Measurements from ENCODE around the gene DCDC2B.
"Not testable (repeated sequence)": the region's sequence is repeated elsewhere in the genome, so short reads cannot be mapped to it uniquely, and the experiment has no call there.

Gene DCDC2B

DNA sequence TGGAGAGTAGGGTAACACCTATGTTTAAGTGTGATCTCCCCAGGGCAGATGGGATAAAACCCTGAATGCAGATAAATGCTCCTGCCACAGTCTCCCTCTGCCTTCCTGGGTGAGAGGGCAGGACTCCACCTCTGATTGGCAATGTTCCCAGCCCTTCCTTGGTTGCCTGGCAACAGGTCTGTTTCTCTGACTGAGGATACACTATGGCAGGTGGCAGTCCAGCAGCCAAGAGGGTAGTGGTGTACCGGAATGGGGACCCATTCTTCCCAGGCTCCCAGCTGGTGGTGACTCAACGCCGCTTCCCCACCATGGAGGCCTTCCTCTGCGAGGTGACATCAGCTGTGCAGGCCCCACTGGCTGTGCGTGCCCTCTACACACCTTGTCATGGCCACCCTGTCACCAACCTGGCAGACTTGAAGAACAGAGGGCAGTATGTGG is at the start of gene DCDC2B:
Gene DCDC2B, plus strand, starts transcription at position 199 of the 438 bp plus-strand sequence. Its CDS starts 5 bp downstream, at position 204.
- peak; percentile 92 for DNase-seq

DNA sequence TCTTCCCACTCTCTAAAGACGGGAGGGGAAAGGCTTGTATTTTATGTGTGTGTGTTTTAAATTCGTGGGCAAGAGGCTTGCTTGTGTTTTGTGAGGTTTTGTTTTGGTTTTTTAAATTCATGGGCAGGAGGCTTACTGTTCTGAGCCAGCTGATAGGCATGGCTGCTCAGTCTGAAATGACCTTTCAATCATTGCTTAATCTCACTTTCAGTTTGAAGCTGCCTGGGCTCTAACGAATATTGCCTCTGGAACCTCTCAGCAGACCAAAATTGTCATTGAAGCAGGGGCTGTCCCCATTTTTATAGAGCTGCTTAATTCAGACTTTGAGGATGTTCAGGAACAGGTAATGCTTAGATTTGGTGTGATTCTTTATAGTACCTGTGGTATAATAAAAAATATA is 49.7 kb upstream of the DCDC2B start:
- DNase-seq = no peak

DNA sequence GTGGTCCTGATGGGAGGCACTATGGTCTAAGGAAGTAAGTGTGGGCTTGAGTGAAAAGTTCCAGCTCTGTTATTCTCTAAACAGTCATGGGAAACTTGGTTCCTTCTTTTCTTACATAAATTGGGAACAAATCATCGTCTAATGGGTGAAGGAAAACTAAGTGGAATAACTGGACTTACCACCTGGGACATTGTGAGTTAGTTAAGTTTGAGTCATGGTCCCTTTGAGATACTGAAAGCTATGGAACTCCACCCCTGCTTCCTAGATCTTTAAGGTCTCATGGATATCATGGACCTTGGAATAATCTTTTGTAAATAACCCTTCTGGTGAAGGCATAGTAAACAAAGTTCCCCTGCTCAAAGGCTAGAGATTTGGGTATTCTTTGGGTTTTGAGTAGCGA is 45.5 kb upstream of the DCDC2B start:
- DNase-seq = no peak

DNA sequence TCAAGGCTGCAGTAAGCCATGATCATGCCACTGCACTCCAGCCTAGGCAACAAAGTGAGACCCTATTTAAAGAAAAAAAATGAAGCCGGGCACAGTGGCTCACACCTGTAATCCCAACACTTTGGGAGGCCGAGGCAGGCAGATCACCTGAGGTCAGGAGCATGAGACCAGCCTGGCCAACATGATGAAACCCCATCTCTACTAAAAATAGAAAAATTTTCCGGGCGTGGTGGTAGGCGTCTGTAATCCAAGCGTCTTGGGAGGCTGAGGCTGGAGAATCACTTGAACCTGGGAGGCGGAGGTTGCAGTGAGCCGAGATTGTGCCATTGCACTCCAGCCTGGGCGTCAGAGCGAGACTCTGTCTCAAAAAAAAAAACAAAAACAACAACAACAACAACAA is 43.3 kb upstream of the DCDC2B start:
- DNase-seq = not testable (repeated sequence)

DNA sequence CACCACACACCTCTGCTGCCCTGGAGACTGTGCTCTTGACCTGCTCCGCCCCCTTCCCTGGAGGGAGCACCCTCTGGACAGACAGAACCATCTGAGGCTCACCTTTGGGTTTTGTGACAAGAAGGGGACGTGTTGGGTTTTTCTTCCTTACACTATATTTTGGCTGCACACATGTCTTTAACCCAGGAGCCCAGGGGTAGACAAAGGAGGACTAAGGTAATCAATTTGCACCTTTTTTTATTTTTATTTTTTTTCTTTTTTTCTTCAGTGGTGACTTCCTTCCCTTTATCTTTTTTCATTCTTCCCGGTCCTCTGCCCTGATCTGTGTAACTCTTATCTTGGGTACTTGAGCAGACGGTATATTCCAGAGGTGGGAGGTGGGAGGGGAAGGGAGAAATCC is 37.9 kb upstream of the DCDC2B start:
- DNase-seq = no peak

DNA sequence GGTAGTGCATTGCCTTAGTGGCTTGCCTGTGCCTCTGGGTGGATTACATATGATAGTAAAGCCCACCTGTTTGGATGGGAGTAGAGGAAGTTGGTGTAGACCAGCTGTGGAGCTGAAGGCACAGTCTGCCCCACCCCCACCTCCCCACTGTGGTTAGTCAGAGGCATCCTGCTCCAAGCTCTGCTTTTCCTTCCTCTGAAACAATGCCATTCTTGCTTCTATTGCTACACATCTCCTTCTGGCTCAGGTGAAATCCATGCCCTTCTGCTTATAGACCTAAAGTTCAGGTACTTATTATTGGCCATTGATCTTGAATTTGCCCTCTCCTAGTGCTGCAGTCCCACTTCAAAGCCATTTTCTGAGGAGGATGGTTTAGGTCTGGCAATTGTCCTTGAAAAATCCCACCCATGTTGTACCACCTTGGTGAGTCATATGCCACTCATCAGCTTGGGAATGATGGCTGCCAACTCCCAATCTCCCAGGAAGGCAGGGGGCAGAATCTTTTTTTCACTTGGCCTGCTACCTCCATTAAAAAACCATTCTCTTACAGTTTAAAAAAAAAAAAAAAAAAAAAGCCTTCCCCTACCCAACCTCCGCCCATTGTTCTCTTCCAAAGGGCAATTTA is 36.2 kb upstream of the DCDC2B start:
- DNase-seq = no peak

DNA sequence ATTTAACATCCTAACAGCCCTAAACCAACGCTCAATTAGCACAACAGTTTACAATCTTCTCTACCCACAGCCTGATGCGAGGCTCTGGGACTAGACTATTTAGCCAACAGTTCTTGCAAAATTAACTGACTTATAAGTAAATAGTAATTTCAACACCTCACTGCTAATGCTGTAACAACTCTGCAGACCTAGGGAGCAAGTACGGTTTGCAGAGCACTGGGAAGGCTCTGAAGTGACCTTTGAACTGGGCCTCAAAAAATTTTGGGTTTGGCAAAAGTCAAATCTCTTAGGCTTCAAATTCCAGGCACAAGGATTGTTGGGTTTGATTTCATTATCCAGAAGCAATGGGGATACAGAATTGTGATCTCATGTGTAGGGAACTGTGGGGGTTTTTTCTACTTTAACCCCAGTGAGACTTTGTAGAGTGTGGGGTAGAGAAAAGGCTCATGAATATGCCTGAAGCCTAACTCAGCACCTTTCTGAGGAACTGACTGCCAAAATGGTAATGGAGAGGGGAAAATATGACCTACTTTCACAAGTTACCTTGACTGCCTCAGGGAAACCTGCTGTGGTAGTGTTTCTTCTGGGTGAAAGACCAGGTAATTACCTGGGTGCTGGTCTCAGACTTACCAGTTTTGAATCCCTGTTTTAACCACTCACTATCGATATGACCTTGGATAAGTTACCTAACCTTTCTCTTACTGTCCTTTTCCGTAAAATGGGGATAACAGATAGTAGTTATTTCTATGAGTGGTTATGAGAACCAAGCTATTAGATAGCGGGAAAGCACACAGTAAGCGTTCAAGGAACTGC is 30.3 kb upstream of the DCDC2B start:
- no peak for DNase-seq

DNA sequence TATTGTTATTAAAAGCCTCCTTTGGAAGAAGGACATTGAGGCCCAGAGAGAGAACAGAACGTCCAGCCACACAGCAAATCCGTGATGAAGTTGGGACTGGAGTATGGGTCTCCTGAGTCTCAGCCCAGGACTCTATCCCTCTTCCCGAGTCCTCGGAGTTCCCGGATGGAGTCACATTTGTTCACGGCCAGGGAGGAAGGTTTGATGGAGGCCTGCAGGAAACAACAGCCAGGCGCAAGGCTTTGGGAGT is 29.8 kb upstream of the DCDC2B start:
- peak; percentile 62 for DNase-seq

DNA sequence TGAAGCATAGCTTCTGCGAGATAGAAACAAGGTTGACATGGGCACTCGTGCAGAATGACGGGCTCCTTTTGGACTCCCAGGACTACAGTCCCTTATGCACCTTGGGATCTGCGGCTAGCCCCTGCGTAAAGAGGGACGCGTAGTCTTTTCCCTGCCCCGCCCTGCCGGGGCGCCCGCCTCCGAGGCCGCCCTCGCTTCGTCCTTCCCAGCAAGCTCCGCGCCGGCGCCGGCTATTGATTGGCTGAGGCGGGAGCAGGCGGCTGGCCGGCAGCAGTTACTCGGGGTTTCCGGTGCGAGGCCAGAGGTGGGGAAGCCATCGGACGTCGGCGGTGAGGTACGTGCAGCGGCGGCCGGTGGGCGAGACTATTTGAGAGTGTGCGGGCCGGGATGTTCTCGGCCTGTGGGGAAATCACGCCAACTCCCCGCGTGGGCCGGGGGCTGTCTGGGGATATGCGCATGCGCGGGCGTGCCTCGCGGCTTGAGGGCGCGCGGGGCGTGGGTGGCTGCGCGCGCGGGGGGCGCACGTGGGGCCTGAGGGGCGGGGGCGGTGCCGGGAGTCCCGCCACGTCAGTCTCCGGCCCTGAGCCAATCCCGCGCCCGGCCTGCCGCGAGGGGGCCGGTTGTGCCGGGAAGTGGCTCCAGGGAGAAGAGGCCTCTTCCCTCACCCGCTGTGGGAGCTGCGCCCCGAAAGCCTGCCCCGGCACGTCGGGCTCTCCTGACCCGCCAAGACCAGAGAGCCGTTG is 29.3 kb upstream of the DCDC2B start, which contains the start of gene TXLNA:
Gene TXLNA, plus strand, starts transcription at position 233 of the 743 bp plus-strand sequence. CDS start 671 bp downstream, outside the sequence.
- DNase-seq = peak; percentile 89

DNA sequence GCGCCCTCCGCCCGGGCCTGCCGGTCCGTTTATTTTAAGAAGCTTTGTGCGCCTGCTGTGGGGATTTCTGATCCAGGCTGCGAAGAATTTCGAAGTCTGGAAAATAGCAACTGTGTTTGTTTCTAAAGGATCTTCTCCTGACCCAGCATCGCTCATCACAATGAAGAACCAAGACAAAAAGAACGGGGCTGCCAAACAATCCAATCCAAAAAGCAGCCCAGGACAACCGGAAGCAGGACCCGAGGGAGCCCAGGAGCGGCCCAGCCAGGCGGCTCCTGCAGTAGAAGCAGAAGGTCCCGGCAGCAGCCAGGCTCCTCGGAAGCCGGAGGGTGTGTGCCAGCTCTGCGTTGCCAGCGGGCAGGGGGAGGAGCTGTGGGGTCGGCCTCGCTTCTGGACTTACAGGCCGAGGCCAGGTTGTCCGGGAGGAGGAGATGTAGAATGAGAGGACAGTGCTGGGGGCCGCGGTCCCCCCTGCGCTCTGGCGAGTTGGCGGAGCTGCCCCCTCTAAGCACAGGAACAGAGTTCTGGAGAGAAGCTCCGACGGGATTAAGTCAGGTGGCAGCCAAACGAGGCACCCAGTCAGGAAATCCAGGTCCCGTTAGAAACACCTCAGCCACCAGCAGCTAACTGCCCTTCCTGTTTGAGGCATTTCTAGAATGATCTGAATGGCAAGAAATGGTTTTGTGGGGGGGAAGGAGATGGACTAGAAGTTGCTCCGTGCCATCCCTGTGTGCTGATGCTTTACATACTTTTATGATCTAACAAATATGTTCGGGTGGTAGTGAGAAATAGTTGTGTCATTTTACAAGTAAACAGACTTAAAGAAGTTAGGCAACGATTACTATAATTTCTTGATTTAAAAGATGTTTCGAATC is 28.5 kb upstream of the DCDC2B start:
- DNase-seq = peak; percentile 22

DNA sequence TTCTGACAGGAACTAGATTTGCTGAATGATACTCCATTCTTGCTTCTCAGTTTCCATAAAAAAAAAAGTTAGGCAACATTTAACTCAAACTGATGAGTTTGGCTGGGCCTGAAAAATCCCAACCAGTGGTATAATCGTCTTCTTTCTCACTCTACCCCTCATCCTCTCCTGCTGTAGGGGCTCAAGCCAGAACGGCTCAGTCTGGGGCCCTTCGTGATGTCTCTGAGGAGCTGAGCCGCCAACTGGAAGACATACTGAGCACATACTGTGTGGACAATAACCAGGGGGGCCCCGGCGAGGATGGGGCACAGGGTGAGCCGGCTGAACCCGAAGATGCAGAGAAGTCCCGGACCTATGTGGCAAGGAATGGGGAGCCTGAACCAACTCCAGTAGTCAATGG is 27.8 kb upstream of the DCDC2B start:
- no peak for DNase-seq

DNA sequence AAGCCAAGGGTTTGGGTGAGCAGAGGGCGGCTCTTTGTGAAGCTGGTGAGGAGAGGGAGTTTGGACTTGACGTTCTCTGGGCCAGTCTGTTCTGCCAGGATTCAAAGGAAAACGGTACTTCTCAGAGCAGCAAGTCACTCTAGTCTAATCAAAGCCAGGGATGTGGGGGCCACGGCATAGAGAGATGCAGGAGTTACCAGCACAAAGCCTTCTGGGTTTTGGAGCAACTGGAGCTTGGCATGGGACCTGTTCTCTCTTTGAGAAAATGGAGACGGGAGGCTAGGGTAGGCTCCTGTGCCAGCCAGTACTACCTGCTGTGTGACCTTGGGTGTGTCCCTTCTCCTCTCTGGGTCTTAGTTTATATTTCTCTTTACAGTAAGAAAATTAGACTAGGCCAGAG is 27.3 kb upstream of the DCDC2B start:
- DNase-seq = no peak

DNA sequence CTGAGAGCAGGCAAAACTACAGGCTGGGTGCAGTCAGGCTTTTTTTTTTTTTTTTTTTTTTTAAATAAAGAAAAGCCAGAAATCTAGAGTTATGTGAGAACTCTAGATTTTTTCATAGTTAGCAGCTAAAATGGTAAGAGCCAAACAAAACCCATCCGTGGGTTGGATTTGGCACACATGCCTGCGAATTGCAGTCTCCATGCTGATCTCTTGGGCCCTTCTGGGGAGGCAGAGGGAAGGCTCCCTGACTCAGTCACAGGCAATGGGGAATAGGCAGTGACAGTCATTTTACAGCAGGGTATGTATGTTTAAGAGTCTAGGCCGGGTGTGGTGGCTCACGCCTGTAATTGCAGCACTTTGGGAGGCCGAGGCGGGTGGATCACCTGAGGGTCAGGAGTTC is 26.8 kb upstream of the DCDC2B start:
- DNase-seq = no peak

DNA sequence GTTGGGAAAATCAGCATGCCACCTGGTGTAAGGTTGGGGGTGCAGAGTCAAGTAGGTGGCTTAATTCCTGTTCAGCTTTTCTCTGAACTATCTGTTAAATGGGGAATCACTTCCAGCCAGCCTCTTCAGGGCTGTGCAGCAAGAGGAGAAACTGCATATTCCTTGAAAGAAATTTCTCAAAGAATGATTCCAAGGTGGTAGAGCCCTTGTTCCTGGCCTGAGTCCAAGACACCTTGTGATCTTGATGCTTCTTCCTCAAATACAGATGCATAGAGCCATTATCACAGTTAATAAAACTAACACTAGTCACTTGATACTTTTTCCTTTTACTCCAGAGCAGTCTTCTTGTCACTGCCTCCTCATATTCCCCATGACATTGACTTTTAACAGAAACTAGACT is 24.2 kb upstream of the DCDC2B start:
- no peak for DNase-seq

- no peak for DNase-seq
Observed at GRCh38 chr1:32186077-32186476, 22.8 kb upstream of the DCDC2B start.

DNA sequence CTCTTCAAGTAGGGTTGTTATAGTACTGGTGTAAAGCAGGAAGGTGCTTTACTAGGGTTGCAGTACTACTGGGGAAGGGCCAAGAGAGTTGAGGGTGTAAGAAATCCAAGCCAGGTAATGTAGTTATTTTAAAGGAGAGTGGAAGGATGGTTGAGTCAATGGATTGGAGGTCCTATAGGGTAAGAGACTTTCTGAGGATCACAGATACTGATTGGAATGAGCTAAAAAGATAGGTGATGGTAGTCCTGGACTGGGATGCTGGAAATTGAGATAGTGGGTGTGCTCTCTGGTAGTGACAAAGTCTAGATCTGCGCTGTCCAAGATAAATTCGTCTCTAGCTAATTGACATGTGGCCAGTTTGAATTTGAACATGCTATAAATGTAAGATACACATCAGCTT is 22.4 kb upstream of the DCDC2B start:
- no peak for DNase-seq

- no peak for DNase-seq
Observed at GRCh38 chr1:32187850-32188249, 21.0 kb upstream of the DCDC2B start.

DNA sequence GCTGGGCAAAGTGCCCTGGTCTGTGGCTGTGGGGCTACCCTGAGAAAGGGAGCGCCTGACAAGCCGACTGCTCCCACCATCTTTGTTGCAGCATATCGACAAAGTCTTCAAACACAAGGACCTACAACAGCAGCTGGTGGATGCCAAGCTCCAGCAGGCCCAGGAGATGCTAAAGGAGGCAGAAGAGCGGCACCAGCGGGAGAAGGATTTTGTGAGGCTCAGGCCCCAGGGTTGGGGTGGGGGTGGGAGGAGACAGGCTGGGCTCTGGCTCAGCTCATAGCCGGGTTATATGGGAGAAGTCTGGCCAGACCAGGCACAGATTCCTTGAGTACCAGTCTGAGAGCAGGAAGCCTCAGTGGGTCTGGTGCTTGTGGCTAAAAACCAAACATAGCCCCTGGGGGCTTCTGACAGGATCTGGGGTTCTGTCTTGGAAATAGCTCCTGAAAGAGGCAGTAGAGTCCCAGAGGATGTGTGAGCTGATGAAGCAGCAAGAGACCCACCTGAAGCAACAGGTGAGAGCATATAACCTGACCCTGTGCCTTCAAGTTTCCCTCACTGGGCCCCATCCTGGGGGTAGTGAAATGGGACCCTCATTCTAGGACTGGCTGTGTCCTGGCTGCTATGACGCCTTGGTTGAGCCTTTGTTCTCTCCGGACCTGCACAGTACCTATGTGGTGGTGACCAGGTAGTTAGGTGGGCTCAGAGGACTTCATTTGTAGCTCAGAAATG is 16.5 kb upstream of the DCDC2B start:
- no peak for DNase-seq

DNA sequence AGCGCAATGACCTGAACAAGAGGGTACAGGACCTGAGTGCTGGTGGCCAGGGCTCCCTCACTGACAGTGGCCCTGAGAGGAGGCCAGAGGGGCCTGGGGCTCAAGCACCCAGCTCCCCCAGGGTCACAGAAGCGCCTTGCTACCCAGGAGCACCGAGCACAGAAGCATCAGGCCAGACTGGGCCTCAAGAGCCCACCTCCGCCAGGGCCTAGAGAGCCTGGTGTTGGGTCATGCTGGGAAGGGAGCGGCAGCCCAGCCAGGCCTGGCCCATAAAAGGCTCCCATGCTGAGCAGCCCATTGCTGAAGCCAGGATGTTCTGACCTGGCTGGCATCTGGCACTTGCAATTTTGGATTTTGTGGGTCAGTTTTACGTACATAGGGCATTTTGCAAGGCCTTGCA is 13.9 kb upstream of the DCDC2B start:
- no peak for DNase-seq

DNA sequence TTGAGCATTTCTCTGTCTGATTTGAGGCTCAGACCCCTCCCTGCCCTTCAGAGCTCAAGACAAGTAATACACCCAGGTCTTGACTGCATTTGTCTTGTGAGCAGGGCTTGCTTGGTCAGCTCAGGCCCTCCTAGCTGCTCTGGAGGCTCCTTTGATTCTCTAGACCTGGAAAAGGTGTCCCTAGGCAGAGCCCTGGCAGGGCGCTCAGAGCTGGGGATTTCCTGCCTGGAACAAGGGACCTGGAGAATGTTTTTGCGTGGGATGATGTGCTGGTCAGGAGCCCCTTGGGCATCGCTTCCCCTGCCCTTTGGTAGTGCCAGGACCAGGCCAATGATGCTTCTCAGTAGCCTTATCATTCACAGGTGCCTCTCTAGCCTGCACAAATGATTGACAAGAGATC is 13.4 kb upstream of the DCDC2B start:
- no peak for DNase-seq

DNA sequence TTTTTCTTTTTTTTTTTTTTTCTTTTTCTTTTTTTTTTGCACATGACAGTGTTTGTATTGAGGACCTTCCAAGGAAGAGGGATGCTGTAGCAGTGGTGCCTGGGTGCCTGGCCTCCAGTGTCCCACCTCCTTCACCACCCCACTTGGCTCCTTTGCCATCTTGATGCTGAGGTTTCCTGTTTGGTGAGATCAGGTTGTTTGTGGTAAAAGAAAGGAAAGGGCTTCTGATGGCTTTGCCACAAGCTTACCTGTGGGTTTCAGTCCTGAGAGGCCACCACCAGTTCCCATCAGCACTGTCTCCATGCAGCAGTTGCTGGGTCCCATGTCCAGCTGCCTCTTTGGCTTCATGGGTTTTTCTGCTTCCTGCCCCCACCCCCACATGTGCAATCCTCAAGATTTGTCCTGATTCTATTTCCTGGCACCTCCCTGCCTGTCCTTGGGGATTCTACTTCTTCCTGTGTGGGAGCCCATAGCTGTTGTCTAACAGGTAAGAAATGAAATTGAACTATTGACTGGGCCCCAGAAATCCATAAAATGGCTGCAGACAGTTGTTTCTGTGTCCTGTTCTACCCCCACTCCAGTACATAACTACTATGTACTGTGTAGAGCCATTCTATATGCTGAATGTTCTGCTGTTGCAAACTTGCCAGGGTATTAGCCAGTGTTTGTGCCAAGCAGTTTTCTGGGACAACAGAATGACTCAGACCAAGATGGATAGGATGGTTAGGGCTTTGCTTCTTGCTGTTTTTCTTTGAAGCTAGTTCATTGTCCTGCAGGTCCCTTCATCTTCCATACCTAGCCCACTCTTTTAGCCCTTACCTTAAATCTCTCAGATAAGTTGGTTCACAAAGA is 12.7 kb upstream of the DCDC2B start:
- DNase-seq = no peak

Measured in NCI-H2171 (cell line).